HCEC 1CT (cell line): Measurements from ENCODE around the gene DHX38.
A peak's percentile ranks its signal among the peaks of the same experiment; 100 is the strongest.
"Not testable (repeated sequence)": the region's sequence is repeated elsewhere in the genome, so short reads cannot be mapped to it uniquely, and the experiment has no call there.

ENCODE experiments used
- DNase-seq: peaks from one replicate; pipeline ENCODE4 v3.0.0-alpha.2; 2017

Gene DHX38

DNA sequence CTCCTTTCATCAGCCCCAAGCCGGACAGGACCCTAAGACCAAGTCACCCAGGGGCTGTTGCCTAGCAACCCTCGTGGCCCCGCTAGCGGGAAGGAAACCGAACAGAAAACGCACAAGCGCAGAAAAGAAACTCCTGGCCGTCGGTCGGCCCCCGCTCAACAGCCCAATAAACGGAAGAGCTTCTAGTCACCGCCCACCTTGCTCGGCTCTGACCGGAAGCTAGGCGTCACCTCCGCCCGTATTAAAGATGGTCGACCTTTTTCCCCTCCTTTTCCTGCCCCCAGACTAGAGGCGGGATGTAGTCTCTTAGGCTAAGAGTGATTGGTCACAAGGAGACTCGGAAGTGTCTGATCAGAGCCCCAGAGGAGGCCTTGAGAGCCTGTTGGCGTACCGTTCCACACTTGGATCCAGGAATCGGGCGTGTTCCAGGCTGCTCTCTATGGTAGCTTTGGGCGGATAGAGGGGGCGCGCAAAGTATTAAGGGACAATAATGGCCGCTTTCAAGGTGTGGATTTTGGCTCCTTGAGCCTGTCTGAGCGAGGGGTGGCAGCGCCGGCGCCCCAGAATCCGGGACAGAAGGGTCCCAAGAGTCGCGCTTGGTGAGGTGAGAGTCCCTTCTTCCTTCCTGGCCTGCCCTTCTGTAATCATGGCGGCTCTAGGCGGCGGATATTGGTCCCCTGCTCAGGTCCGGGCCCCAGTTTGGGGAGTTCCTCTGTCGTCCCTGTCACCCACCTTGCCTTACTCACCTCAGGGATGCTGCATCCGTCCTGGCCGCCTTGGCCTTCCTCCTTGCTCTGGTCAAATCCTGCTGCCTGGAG is at the start of gene DHX38, which contains the start of gene TXNL4B:
TSS of gene DHX38 (plus strand) at position 400 of the 818 bp plus-strand sequence. CDS start 2,311 bp downstream, outside the sequence.
TSS of gene TXNL4B (minus strand) at position 173 of the 818 bp plus-strand sequence. CDS start 2,871 bp downstream, outside the sequence.
- DNase-seq: peak; percentile 99

GRCh38 chr16:72044296-72044695 is 49.4 kb upstream of the DHX38 start:
- no peak for DNase-seq

- no peak for DNase-seq
These were observed 48.8 kb upstream of the DHX38 start for GRCh38 chr16:72044825-72045359.

DNA sequence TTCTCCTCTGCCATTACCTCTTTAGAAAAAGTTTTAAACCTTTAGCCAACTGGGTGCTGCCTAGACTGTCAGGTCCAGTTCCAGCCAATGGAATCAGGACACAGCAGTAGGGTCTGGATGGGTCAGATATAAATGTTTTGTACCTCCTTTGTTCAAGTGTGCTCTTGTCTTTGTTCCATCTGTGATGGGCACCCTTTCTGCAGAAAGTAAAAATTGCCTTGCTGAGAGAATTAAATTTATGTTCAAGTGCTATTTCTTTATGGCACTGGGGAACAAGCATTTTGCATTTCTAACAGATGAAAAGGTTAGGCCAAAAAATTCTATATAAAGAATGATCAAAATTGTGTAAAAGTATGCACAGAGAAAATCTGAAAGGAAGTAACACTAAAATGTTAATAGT is 44.5 kb upstream of the DHX38 start:
- DNase-seq: no peak

DNA sequence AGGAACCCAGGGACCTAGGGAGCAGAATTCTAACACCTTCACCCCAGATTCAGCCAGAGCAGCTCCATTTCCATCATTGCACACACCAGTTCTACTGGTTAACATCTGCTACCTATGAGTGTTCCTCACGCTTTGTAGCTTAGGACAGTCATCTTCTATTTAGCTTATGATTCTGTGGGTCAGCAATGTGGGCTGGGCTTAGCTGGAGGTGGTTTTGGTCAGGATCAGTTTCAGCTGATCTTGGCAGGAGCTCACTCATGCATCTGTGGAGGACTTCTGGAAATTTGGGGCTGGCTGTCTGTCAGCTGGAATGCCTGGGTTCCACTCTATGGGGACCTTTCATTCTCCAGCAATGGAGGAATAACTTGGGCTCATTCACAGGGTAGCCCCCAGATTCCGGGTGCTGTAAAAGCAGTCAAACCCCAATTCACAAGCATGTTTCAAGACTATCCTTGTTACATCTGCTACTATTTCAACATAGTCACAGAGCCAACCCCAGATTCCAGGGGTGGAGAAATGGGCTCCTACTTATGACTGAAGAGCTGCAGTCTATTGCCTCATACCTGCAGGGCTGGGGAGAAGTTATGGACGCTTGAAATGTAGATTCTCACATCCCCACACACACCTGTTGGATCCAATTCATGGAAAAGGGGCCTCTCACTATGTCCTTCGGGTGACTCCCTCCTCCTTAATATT is 42.7 kb upstream of the DHX38 start:
- DNase-seq: peak; percentile 2

GRCh38 chr16:72051818-72052217 is 41.8 kb upstream of the DHX38 start:
- DNase-seq: no peak

GRCh38 chr16:72054254-72054847 is 39.3 kb upstream of the DHX38 start, which contains the start of gene HP:
HP (plus strand) TSS chr16:72054505; CDS start chr16:72054653, 148 bp downstream.
- not testable (repeated sequence) for DNase-seq

DNA sequence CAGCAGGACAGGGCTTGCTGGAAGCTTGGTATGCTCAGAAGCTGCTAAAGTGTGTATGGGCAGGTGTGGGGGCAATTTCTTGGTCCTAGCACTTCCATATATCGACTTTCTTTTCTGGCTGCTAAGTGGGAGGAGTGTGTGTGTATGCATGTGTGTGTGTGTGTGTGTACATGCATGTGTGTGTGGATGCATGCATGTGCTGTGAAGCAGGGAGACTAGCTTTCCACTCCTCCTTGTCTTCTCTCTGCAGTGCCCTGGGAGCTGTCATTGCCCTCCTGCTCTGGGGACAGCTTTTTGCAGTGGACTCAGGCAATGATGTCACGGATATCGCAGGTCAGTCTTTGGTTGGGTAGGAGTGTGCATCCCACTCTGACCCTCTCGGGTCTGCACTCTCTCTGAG is 37.7 kb upstream of the DHX38 start:
- DNase-seq: no peak

- not testable (repeated sequence) for DNase-seq
These were observed 36.3 kb upstream of the DHX38 start for GRCh38 chr16:72057313-72057712.

DNA sequence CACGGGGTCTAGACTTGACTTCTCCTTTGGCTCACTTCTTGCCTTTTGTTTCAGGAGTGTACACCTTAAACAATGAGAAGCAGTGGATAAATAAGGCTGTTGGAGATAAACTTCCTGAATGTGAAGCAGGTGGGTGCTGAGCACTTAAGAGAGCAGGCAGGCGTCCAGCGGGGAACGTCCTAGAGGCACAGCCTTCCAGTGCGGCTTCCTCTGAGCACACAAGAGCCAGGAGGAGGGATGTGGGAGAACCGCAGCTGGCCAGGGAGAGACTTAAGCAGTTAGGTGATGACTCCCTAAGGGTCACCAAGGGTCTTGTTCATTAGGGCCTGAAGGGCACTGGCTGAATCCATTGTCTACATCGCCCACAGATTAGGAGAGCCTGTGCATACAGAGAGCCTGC is 34.6 kb upstream of the DHX38 start:
- DNase-seq: not testable (repeated sequence)

DNA sequence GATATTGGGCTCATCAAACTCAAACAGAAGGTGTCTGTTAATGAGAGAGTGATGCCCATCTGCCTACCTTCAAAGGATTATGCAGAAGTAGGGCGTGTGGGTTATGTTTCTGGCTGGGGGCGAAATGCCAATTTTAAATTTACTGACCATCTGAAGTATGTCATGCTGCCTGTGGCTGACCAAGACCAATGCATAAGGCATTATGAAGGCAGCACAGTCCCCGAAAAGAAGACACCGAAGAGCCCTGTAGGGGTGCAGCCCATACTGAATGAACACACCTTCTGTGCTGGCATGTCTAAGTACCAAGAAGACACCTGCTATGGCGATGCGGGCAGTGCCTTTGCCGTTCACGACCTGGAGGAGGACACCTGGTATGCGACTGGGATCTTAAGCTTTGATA is 33.2 kb upstream of the DHX38 start:
- no peak for DNase-seq

- no peak for DNase-seq
These were observed 32.1 kb upstream of the DHX38 start for GRCh38 chr16:72061564-72061963.

DNA sequence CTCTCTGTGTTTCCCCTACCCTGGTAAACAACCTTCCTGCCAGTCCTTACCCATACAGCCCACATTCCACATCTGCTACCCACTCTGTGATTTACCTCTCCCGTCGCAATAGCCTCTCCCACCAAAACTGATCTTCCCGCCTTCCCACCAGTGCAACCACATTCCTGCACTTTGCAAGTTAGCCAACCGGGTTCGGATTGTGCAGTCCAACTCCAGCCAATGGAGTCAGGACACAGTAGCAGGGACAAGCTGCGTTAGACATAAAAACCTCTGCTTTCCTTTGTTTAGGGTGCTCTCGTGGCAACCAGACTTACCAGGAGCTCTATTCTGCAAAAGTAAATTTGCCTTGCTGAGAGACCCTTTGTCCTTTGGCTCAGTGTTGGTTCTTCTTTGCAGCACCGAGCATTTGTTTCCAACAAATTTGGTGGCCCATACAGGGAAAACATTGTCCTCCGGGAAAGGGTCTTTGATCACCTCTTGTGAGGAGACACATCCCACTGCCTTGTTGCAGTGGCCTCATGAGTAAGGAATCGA is 29.2 kb upstream of the DHX38 start:
- DNase-seq: no peak

DNA sequence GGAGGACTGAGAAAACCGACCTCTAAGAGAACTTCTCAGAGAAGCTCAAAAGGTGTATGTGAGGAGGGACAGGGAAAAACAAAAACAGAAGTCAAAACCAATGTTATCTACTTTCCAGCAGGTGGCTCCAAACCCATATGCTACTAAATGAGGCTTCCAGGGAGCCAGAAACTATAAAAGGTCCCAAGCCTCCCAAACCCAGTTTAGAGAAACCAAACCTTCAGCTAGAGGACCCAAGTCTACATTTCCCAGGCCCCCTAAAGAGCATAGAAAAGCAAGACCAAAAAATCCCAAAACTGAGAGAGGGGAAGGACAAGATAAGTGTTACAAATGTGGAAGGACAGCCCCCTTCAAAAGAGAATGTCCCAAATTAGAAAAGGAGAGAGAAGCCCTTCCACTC is 26.9 kb upstream of the DHX38 start:
- DNase-seq: peak; percentile 20

- DNase-seq: no peak
These were observed 24.7 kb upstream of the DHX38 start for GRCh38 chr16:72068930-72069329.

DNA sequence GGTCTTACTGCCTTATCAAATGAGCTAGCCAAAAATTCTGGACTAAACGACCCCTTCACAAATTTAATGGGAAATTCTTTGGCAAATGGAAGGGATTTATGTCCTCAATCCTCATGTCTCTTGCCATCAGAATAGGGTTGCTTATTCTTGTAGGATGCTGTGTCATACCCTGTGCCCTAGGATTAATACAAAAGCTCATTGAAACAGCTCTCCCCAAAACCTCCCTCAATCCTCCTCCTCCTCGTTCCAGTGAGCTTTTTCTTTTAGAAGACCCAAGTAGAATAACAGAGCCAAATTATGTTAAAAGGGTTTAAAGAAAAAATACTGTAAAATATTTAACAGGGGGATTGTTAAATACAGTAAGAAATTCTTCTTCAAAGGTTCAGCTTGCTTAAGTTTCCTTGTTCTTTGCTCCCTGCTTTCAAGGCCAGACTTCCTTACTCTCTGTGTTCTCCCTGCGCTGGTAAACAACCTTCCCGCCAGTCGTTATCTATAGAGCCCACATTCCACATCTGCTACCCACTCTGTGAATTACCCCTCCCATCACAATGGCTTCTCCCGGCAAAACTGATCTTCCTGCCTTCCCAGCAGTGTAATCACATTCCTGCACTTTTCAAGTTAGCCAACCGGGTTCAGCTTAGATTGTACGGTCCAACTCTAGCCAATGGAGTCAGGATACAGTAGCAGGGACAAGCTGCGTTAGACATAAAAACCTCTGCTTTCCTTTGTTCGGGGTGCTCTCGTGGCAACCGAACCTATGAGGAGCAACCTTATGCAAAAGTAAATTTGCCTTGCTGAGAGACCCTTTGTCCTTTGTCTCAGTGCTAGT is 20.9 kb upstream of the DHX38 start:
- no peak for DNase-seq

DNA sequence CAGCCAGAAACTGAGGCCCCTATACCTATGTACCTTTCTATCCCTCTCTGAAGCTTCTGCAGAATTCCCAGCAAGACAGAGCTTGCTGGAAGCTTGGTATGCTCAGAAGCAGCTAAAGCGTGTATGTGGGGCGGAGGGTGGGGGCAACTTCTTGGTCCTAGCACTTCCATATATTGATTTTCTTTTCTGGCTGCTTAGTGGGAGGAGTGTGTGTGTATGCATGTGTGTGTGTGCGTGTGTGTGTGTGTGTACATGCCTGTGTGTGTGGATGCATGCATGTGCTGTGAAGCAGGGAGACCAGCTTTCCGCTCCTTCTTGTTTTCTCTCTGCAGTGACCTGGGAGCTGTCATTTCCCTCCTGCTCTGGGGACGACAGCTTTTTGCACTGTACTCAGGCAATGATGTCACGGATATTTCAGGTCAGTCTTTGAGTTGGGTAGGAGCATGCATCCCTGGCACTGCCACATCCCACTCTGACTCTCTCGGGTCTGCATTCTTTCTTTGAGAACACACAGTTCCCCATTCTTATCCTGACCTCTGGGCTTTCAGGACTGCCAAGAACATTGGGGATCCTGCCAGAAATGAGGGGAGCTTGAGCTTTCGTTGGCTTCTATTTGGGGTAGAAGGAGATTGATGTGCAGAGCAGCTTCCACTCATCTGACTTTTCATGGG is 20.0 kb upstream of the DHX38 start:
- DNase-seq: no peak

DNA sequence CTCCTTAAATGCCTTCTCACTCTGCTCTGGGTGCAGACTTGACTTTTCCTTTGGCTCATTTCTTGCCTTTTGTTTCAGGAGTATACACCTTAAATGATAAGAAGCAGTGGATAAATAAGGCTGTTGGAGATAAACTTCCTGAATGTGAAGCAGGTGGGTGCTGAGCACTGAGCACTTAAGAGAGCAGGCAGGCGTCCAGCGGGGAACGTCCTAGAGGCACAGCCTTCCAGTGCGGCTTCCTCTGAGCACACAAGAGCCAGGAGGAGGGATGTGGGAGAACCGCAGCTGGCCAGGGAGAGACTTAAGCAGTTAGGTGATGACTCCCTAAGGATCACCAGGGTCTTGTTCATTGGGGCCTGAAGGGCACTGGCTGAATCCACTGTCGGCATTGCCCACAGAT is 18.6 kb upstream of the DHX38 start:
- not testable (repeated sequence) for DNase-seq

- not testable (repeated sequence) for DNase-seq
These were observed 16.5 kb upstream of the DHX38 start for GRCh38 chr16:72076991-72077706.

DNA sequence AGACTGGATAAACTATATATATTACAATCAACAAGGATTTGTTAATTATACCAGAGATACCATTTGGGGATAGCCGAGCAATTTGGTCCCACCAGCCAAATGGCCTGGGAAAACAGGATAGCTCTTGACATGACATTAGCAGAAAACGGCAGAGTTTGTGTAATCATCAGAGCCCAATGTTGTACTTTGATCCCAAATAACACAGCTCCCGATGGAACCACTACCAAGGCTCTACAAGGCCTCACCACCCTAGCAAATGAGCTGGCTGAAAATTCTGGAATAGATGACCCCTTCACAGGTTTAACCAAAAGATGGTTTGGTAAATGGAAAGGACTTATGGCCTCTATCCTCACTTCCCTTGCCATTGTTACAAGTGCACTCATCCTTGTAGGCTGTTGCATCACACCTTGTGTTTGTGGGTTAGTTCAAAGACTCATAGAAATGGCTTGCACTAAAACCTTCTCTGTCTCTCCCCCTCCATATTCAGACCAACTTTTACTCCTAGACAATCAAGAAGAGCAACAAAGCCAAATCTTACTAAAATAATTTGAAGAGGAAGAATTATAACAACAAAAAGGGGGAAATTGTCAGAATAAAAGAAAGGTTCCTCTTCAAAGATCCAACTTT is 9.8 kb upstream of the DHX38 start:
- DNase-seq: no peak
